Mesangial cell (primary cell): ENCODE measurements around the gene CCDC92B. TPM values are rescaled to one million over a fixed set of nuclear protein-coding genes. Genes with fewer than 3 reads are reported as not detected.

Experiments
- total RNA-seq: library from RNA; depleted of rRNA; stranded (reverse); fragments of >200 nt; gene quantifications from 2 replicates; pipeline ENCODE4 v1.2.3, GENCODE V29; 2015

The CCDC92B gene
- 0.16 TPM in 1 of 2 replicates, not detected in the other for total RNA-seq

GRCh38 chr17:2749058-2749783 lies at the start of gene CCDC92B:
Gene CCDC92B (minus strand): TSS chr17:2749652. CDS start chr17:2735145, 14,507 bp downstream.

GRCh38 chr17:2796164-2797125 lies 47.0 kb upstream of the CCDC92B start, which contains the start of gene RAP1GAP2:
Gene RAP1GAP2 (plus strand): TSS chr17:2796438. CDS start chr17:2796528, 90 bp downstream.

GRCh38 chr17:2711608-2712299 lies 37.7 kb downstream of the CCDC92B start, which contains the start of gene CLUH:
Gene CLUH (minus strand): TSS chr17:2711764. CDS start chr17:2711661, 103 bp downstream.

Other genes with a start within 250 kb of the CCDC92B start
- 16.1 and 18.6 TPM in 2 replicates for gene METTL16, start 237.8 kb downstream of the CCDC92B start, total RNA-seq
- 42.2 and 47.2 TPM in 2 replicates for gene PAFAH1B1, start 156.0 kb downstream of the CCDC92B start, total RNA-seq
- gene CLUH, start 37.9 kb downstream of the CCDC92B start, total RNA-seq, result 82.5 and 98.7 TPM in 2 replicates
- gene RAP1GAP2, start 46.8 kb upstream of the CCDC92B start, total RNA-seq, result 14.3 and 24.1 TPM in 2 replicates